HG03103 (cell line): Measurements from ENCODE around the gene ZNHIT1.

Source experiments
- ATAC-seq: cut with Tn5 transposase; IDR thresholded peaks from one replicate; pipeline ENCODE4 v1.9.1; 2021; ENCODE audit warnings: low read depth; ENCODE audit not compliant: unreplicated experiment

The ZNHIT1 gene

DNA sequence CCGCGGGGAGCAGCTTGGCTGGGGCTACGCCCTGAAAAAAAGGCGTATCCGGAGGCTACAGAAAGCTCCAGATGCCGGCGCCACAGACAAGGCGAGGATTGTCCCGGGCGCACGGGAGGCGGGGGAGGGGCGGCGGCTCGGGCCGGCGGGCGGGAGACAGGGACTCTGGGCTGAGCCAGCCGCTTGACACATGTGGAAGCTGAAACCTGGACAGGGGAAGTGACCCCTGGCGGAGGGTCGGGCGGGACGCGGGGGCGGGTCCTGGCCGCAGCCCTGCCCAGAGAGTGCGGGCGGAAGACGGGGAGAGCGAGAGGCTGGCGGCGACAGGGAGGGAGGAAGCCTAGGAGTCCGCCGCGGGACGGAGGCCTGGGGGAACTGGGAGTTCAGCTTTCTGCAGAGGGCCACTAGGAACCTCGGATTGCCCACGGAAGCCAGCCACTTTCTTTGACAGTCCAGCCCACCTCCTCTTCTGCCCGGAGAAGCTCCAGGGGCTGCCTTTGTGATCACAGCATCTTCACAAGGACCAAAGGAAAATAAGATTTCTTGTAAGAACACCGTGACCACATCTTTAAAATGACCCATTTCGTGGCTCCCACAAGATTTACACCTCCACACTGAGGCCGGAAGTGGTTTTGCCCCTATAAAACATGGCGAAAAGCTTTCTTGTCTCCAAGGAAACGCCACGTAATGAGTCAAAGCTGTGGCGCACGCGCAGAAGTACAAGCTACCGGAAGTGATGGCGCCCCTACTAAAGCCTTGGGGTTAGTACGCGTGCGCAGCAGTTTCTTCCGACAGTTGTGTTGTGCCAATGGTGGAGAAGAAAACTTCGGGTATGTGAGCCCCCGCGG, at the start of gene ZNHIT1, which contains the start of gene PLOD3:
TSS of gene ZNHIT1 (plus strand) at position 778 of the 848 bp plus-strand sequence. CDS start at position 809, 31 bp downstream.
TSS of gene PLOD3 (minus strand) at position 194 of the 848 bp plus-strand sequence. CDS start 307 bp downstream, outside the sequence.
- peak; percentile 62 for ATAC-seq

DNA sequence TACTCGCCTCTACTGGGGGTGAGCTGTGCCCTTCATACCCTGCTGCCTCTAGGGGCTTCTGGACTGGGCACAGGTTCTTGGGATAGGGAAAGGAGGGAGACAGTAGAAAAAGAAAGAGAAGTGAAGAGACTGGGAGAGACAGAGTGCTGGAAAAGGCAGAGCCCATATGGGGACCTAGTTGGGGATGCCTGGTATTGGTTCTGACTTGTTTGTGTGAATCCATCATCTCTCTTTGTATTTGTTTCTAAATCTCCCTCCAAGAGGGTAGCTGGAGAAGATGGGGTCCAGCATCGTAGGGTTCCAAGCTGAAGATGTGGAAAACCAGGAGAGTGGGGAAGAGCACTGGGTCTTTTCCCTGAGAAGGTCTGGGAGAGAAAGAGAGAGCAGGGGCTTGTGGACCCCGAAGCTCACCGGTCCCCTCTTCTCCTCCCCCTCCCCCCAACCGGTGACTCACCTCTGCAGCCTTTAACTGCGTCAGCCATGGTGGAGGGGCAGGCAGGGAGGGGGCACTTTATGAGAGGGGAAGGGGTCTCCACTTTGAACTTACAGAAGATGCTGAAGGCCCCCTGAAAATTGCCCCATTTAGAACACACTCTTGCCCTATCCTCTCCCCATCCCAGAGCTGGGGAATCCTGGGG, 49.4 kb upstream of the ZNHIT1 start:
- no peak for ATAC-seq

DNA sequence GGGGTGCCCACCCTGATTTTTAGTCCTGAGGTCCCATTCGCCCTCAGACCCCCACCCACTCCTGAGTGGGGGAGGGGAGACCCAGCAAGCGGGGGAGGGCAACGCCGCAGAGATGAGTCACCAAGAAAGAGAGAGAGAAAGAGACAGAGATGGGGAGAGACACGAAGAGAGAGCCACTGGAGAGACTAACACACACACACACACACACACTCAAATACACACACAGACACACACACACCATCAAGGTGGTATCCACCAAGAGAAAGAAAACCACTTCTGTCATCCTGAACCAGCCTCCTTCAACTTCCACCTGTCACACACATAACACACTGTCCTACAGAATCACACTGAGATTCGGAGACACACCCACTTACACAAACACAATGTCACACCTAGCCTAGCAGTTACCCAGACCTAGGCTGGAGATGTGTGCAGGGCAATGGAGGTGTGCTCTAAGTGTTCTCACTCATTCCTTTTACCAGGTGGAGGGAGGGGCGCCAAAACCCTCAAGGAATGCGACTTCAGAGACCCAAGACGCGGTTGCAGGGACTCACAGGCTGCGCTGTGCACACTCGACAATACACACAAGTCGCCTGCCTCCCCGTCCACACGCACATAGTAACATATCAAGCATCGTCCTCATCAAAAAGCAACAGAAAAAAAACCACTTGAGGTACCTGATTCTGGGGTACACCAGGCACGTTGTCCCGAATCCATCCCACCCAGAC, 48.7 kb upstream of the ZNHIT1 start:
- ATAC-seq, result no peak

DNA sequence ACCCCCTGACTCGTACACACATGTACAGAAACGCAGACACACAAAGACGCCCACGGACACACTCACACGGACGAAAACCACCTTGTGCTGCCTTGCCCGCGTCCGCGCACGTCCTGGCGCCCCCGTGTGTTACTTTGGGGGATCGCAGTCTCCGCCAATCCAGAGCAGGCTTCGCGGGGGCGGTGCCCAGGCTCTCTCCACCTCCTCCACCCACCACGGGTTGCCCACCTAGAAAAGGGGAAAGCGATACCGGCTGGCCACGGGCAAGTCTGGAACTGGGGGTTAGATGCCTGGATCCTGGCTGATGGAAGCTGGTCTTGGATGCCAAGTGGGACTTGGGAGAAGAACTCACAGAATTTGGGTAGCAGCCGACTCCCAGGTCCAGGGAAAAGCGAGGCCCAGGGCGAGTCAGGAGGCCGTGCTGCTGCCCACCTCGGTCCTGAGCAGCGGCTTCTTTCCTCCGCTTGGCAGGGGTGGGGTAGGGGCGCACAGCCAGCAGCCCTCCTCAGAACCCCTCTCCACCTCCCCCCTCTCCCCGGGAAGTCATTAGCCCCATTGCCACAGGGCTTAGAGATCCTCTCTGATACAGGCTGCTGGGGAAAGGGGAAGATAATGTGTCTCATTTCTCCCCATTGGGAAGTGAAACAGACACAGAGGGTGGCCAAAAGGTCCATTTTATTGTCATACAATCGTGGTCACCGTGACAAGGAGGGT, 48.0 kb upstream of the ZNHIT1 start:
- ATAC-seq, result no peak

DNA sequence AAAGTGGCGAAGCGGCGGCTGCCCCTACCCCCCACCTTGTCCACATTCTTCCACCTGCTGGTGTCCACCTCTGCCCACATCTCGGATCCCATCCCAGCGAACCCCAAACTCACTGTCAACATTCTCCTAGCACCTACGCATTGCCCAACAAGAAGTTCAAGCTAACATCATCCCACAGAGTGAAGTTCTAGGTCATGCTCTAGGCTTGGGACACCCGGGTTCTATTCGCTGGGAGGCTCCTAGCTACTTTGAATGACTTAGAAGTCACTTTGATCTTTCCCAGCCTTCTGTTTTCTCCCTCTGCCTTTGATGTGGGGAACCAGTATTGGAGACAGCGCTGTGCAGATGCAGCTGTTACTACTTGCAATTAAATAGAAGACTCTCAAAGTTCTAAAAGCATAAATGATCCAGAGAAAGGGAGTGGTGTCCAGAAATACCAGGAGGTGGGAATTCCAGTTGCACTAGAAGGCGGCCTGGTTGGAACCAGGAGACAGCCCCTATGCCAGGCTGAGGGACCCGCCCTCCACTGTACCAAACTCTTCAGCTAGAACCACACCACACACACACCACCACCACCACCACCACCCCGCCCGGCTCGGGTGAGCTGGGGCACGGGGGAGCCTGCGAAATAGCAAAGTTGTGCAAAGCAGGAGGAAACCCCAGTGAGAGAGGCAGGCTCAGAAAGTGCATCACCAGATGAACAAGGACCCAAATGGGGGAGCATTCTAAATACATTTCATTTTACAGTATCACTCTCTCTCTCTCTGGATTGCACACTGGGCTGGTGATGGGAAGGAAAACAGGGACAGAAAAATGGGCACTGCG, 47.1 kb upstream of the ZNHIT1 start:
- ATAC-seq, result no peak

DNA sequence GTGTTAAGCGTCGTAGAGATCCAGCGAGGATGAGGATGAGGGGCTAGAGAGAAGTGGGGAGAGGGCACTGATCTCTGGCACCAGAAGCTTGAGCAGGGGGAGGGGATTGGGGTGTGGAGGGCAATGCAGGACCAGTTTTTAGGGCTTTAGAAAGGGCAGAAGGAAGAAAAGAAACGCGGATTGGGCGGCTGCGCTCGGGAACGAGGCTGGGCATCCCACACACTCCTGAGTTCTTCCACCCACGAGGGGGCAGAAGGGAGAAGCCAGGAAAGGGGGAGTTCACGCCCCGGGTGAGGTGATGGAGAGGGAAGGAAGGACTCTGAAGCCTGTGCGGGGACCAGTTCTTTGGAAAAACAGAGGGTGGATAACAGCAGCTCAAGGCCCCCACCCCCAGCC, 46.5 kb upstream of the ZNHIT1 start:
- ATAC-seq, result no peak

DNA sequence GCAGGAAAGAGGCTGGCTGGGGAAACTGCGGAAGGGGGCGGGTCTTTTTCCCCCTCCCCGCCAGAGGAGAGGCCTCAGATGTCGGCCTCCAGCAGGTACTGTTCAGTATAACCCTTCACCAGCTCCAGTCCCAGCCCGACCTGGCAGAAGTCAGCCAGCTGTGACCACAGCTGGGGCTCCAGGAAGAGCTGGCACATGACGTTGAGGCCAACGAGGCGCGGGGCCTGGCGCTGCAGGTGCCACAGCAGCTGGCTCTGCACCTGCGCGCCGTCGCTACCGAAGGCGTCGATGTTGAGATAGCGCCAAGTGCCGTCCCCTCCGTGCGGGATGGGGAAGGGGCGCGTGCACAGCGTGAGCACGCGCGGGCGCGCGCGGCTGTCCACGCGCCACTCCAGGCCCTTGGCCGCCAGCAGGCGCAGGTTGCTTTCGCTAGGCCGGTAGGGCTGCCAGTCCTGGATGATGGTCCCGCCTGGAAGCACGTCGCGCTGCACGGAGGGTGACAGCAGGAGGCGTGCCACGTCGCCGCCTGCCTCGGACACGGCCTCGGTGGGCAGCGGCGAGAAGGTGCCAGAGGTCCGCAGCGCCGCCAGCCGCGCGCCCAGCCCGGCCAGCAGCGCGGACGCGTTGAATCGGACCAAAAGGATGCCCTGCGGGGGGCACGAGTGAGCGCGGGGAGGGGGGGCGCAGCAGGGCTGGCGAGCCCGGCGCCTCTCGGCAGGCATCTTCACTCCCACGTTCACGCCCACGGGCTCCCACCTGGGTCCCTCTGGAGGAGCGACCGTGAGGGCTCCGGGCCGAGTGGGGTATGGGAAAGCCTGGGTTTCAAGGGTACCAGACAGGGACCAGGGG, 45.7 kb upstream of the ZNHIT1 start:
- ATAC-seq, result no peak

DNA sequence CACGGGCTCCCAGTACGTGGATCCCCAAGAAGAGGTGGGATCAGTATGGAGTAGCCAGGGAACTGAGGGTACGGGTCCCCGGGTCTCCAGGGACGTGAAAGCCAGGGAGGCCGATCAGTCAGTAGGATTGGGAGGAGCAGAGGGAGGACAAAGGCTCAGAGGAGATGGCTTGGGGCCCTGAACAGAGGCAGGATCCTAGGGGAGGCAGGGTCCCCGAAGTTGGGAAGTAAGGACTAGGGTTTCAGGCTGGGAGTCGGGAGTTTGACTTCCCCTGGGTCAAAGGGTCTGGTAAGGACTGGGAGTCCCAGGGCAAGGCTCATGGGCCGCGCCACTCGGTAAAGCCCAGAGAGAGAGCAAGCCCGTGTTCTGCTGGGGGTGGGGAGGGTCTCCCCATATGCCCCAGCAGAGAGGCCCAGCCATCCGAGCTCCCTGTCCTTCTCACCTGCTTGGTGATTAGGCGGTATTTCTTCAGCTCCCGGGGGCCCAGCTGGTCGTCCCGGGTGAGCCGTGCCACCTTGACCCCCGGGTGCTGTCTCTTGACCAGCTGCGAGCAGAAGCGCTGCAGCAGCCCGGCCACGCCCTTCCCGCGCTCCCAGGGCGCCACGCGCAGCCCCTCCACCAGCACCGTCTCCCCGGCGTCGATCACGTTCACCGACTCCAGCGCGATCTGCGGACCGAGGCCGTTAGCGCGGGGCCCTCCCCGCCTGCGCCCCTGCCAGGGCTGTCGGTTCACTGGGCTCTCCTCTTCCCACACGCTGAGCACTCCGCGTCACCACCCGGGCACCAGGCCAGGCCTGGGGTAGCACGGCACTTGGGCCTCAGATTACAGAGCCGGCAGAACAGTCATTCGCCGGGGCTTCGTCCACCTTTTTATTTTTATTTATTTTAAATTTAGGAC, 44.9 kb upstream of the ZNHIT1 start:
- ATAC-seq, result no peak

DNA sequence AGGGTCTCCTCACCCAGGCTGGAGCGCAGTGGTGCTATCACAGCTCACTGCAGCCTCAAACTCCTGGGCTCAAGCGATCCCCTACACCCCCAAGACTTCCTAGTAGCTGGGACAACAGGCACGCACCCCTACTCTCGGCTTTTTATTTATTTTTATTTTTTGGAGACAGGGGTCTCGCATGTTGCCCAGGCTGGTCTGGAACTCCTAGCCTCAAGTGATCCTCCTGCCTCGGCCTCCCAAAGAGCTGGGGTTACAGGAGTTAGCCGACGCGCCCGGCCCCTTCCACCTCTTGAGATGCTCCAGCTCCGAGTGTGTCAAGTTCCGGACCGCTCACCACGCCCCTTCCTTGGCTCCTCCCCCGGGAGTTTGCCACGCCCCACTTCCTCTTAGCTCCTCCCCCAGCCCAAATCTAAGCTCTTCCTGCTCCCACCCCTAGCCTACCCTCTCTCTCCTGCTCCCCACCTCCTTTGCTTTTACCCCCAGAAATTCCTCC, 44.2 kb upstream of the ZNHIT1 start:
- peak; percentile 56 for ATAC-seq

DNA sequence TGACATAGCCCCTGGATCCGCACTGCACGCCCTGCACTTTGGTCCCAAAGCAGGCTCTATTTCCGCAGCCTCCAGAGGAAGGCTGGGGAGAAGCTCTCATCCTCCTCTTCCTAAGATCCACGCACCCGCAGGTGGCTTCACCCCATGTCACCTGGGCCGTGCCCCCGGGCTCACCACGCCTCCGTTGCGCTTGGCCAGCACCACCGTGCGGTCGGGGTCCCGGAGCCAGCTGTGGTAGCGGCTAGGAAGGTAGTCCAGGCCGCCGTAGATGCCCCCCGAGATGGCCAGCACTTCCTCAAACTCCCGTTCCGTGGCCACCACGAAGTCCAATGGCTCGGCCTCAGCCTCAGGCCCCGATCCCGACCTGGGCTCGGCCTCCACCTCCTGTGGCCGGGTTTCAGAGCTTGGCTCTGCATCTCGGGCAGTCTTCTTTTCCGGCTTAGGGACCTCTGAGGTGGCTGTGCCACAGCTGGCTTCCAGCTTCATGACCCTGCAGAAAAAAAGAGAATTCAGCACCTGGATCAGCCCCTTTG, 43.6 kb upstream of the ZNHIT1 start:
- ATAC-seq, result no peak

DNA sequence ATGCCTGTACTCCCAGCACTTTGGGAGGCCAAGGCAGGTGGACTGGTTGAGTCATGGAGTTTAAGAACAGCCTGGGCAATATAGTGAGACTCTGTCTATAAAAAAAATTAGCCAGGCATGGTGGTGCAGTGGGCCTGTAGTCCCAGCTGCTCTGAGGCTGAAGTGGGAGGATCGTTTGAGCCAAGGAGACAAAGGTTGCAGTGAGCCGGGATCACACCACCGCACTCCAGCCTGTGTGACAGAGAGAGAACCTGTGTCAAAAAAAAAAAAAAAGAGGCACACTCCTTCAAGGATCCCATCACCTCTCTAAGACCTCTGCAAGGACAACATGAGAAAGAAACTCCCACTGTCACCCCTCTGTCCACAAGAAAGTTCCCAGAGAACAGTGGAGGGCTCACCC, 42.3 kb upstream of the ZNHIT1 start:
- ATAC-seq, result no peak

DNA sequence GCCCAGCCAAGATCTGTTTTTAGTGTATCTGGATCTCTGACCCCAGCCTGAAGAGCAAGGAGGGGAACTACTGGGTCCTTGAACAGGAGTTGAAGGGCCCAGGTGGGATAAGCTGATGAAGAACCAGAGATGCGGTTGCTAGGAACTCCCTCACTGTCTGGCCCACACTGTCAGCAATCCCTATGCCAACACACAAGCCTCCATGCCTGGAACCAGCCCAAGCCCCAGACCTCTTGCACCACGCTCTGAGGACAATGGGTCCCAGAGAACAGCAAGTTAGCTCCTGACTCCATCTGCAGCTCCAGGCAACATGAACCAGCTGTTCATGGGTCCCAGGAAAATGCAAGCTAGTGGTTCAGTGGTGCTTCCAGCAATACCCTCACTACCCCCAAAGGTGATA, 40.3 kb upstream of the ZNHIT1 start:
- no peak for ATAC-seq

DNA sequence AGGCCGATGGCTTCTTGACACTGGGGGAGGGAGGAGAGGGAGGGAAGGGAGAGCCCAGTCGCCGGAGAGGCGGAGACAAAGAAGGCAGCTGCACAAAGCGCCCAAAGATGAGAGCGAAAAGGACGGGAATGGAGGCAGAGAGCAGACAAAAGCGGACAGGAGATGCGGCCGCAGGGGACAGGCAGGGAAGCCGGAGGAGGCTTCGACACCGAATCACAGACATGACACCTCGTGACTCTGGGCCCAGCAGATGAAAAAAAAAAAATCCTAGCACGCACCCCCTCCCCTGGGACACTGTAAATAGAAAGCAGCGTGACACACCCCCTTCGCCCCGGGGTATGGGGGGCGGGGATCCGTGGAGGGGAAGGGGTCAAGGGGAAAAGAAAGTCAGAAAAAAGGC, 38.8 kb upstream of the ZNHIT1 start:
- ATAC-seq, result no peak

DNA sequence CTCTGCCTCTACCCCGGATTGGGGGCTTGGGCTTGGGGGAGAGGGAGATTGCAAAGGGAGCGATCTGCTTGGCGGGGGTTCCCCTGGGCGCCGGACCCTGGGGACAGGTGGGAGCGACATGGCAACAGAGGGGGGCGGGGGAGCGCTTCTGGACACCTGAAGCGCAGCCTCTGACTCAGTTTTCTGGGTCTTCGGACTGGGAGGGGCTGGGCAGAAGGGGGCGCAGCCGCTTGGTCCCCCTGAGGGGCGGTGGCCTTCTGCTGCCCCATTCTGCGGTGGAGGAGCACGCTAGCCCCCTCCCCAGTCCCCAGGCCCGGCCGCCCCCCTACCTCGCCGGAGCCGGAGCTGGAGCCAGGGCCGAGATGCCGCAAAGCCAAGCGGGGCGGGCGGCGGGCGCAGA, 38.3 kb upstream of the ZNHIT1 start:
- ATAC-seq, result no peak

DNA sequence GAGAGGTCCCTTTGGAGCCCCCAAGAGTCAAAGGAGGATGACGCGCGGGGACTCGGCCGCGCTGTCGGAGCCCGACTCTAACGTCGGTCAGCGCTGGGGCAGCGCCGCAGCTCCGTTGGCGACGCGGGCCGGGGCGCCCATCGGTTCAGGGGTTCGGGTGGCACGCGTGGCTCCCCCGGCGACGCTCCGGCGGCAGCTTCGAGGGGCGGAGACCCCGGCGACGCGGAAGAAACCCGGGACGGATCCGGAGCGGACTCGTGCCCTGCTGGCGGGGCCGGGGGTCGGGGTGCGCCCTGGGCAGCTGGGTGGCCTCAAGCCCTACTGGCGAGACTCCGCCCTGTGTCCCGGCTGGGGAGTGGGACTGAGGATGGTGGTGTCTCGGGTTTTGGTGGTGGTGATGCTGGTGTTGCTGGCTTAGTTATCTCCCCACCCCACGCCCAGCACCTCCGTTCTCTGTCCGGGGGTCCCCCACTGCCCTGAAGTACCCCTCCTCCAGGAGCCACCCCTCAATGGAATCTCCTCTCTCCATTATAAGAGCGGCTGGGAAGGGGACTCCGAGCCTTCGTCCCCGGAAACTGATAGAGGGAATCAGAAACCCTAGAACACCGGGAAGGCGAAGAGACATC, 37.7 kb upstream of the ZNHIT1 start, which contains the start of gene NAT16:
TSS of gene NAT16 (minus strand) at position 164 of the 626 bp plus-strand sequence. CDS start 5,486 bp downstream, outside the sequence.
- ATAC-seq, result no peak

DNA sequence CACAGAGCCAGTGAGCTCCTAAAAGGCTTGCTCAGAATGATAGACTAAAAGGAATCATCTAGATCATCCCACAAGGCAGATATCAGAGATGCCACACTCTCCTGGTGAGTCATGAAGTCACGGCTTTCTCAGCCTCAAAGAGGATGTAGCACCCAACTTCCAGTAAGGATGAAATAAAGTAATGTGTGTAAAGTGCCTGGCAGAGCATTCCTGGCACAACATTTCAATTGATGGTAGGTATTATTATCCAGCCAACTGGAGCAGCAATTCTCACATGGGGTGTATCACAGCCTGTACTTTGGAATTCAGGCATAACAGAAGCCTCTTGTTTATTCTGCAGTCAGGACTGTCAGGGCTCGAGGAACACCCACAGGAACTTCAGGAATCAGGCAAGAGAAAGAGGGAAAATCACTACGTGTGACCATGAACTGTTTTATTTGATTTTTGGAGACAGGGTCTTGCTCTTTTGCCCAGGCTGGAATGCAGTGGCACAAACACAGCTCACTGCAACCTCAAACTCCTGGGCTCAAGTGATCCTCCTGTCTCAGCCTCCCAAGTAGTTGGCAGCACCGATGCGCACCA, 32.6 kb upstream of the ZNHIT1 start:
- ATAC-seq, result no peak

DNA sequence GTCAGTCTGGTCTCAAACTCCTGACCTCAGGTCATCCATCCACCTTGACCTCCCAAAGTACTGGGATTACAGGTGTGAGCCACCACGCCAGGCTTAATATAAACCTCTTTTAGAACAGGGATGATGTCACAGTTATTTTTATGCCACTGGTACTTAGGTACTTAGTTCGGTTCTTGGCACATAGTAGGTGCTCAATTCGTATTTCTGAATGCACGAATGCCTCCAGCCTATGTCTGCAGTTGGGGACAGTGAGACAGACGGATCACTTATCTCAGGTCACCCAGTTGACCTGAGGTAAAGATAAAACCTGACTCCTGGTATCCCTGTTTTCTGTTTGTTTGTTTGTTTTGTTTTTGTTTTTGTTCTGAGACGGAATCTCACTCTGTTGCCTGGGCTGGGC, 31.8 kb upstream of the ZNHIT1 start:
- ATAC-seq, result no peak
